Stimulated activated naive CD8-positive, alpha-beta T cell treated with anti-CD3 and anti-CD28 coated beads, Interleukin-15, Interleukin-2, amounts not matched to agents 100 U/mL and 50 U/mL, for 24 hours (primary cell): ENCODE measurements around the gene PGP.

ENCODE experiments used
- ATAC-seq: fragments of 150-1000 bp; cut with Tn5 transposase; one replicate; pipeline ENCODE4 v1.10.0; 2021
- DNase-seq: peaks from one replicate; pipeline ENCODE4 v3.0.0; 2021

PGP gene

GRCh38 chr16:2180962-2181923 lies 33.4 kb downstream of the PGP start:
- no peak for DNase-seq
- ATAC-seq = no peak

GRCh38 chr16:2180461-2180860 lies 34.2 kb downstream of the PGP start:
- ATAC-seq = no peak
- no peak for DNase-seq

DNA sequence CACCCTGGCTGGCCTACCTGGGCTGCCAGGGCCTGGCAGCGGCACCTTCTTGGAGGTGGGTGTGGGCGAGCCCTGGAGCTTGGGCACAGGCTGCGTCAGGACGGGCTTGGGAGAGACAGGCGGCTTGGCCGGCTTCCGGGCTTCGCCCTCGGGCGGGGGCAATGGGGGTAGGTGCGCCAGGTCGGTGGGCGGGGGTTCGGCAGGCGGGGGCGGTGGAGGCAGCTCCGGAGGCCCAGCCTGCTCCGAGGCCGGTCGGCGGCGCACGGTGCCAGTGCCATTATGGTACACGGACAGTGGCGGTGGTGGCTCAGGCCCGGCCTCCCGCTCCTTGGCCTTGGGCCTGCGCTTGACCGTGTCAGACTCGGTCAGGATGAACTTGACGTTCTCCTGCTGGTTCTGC lies 35.1 kb downstream of the PGP start:
- no peak for ATAC-seq
- no peak for DNase-seq

DNA sequence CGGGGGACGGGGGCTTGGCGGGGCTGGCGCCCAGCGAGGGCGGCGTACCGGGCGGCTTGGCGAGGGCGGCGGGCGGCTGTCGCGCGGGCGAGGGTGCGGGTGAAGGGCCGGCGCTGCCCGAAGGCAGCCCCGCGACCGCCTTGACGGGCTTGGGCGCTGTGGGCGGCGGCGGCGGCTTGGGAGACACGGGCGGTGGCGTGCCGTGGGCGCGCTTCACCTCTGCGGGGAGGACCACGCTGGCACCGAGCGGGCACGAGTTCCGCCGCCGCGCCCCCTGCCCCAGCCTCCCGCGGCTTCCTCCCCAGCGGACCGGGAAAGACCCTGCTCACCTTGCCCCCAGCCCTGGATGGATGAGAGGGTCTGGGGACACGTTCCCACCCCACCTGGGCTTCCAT lies 35.5 kb downstream of the PGP start:
- DNase-seq = no peak
- ATAC-seq = no peak

GRCh38 chr16:2178321-2179106 lies 36.1 kb downstream of the PGP start:
- DNase-seq (peak; percentile 39), ATAC-seq (peak; percentile 17)

DNA sequence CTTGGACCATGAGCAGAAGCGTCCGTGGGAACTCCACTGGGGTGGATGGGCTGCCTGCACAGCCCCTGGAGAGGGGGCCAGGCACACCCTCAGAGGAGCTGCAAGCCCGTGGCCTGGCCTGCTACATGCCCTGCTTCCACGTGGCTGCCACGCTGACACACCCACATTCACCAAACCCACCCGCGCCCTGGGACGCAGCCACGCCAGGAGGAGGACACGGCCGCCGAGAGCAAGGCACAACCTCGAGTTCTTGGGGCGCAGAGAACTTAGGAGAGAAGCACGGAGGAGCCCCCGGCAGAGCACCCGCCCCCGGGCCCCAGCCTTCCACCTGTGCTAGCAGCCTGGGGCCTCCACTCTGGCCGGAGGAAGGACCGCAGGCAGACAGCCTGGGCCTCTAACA lies 37.1 kb downstream of the PGP start:
- ATAC-seq = no peak

GRCh38 chr16:2177101-2177500 lies 37.5 kb downstream of the PGP start:
- DNase-seq (no peak), ATAC-seq (no peak)

More for the DNA sequence above, 37.1 kb downstream of the PGP start:
- no peak for DNase-seq

DNA sequence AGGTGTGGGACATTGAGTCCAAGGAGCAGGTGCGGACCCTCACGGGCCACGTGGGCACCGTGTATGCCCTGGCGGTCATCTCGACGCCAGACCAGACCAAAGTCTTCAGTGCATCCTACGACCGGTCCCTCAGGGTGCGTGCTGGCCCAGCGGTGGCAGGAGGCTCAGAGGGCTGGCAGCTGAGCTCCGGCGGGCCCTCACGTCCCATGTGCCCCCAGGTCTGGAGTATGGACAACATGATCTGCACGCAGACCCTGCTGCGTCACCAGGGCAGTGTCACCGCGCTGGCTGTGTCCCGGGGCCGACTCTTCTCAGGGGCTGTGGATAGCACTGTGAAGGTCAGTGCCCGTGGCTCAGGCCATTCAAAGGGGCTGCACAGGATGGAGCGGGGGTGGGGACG lies 38.6 kb downstream of the PGP start:
- no peak for ATAC-seq

DNA sequence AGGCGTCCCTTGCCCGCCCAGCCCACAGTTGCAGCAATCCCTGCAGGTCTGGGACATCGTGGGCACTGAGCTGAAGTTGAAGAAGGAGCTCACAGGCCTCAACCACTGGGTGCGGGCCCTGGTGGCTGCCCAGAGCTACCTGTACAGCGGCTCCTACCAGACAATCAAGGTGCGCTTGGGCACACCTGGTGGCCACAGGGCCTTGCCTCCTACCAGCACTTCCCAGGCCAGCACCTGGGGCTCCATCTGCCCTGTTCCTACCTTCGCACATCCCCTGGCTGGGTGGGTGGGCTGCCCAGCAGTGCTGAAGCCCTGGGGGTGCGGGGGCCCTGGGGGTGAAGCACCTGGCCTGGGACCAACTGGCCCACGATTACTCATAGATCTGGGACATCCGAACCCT lies 39.2 kb downstream of the PGP start:
- DNase-seq (no peak), ATAC-seq (no peak)

More for the DNA sequence above, 38.6 kb downstream of the PGP start:
- no peak for DNase-seq

- ATAC-seq = no peak
- DNase-seq = no peak
Measured at GRCh38 chr16:2174396-2175131, 40.1 kb downstream of the PGP start.

DNA sequence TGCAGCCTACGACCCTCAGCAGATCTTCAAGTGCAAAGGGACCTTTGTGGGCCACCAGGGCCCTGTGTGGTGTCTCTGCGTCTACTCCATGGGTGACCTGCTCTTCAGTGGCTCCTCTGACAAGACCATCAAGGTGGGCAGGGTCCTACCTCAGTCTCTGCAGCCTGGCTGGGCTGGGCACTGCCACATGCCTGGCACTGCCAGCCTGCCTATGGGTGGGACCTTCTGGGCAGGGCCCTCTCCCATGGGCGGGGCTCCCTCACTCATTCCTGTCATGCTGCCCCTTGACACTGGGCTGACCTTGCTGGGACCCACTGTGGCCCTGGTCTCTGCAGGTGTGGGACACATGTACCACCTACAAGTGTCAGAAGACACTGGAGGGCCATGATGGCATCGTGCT lies 40.7 kb downstream of the PGP start:
- no peak for DNase-seq
- ATAC-seq = no peak

- DNase-seq = no peak
Measured at GRCh38 chr16:2173366-2173765, 41.3 kb downstream of the PGP start.

GRCh38 chr16:2172688-2173335 lies 41.8 kb downstream of the PGP start:
- no peak for DNase-seq
- ATAC-seq = no peak

More at GRCh38 chr16:2173366-2173765, 41.3 kb downstream of the PGP start:
- no peak for ATAC-seq

DNA sequence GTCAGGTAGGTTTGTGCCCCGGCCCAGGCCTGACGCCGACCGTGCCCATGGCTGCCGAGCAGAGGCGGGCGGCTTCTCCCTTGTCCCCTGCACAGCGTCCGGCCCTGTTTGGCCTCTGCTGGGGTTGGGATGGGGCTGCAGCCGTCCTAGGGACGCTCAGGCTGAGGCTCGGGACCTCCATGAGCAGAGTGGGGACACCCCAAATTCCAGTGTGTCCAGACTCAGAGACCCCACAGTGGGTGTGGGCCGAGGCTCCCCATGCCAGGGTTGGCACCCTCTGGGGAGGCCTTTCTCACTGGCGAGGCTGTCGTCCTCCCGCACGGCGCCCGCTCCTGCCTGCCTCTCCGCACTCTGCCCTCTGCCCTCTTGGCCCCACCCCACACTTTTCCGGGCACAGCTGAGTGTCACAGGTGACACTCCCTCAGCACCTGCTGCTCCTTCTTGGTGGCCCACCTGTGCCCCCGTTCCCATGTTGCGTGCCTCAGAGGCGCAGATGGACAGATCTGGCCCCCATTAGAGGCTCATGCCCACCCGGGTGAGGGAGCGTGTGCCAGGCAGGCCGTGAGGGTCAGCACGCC lies 43.0 kb downstream of the PGP start:
- ATAC-seq (no peak), DNase-seq (no peak)

DNA sequence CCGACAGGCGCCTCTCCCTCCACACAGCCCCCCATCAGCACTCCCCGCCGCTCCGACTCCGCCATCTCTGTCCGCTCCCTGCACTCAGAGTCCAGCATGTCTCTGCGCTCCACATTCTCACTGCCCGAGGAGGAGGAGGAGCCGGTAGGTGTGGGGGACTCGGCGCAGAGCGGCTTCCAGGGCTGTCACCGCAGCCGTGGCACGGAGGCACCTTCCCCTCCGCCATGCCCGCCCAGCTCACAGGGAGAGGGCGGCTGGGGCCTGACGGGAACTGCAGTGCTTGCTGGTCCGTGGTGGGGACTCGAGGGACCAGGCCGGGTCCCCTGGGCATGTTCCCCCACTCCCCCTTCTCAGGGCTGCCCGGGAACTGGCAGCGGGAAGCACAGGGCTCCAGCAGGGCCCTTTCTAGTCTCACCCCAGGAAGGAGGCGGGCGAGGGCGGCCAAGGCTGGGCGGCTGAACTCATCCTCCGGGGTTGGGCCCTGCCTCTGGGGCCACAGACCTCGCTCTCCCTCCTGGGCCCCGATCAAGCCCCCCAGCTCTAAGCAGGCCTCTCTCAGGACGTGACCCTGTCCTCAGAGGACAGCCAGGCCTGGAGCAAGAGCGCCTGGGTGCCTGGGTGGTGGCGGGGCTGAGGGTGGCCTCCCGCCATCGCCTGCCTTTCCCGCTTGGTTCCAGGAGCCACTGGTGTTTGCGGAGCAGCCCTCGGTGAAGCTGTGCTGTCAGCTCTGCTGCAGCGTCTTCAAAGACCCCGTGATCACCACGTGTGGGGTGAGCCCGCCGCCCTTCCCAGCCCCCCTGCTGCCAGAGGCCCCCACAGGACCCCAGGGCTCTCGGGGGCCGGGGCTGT lies 43.8 kb downstream of the PGP start:
- ATAC-seq (no peak), DNase-seq (no peak)

DNA sequence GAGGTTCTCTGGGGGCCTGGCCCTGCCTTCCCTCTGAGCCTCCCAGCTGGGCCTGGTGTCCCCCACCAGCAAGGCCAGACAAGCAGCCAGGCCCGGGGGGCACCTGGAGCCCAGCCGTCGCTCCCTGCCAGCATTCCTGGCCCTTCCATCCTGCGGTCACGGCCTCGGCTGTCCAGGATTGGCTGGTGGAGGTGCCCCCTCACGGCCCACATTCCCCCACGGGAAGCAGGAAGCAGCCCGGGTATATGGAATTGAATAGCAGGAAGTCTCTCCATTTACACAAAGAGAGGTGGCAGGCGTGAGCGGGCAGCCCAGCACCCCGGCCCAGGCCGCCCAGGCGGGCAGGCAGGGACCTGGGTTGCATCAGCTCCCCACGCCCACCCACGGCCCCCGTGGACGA lies 44.6 kb downstream of the PGP start:
- DNase-seq (no peak), ATAC-seq (no peak)

GRCh38 chr16:2167068-2167638 lies 47.5 kb downstream of the PGP start:
- DNase-seq = no peak
- no peak for ATAC-seq

DNA sequence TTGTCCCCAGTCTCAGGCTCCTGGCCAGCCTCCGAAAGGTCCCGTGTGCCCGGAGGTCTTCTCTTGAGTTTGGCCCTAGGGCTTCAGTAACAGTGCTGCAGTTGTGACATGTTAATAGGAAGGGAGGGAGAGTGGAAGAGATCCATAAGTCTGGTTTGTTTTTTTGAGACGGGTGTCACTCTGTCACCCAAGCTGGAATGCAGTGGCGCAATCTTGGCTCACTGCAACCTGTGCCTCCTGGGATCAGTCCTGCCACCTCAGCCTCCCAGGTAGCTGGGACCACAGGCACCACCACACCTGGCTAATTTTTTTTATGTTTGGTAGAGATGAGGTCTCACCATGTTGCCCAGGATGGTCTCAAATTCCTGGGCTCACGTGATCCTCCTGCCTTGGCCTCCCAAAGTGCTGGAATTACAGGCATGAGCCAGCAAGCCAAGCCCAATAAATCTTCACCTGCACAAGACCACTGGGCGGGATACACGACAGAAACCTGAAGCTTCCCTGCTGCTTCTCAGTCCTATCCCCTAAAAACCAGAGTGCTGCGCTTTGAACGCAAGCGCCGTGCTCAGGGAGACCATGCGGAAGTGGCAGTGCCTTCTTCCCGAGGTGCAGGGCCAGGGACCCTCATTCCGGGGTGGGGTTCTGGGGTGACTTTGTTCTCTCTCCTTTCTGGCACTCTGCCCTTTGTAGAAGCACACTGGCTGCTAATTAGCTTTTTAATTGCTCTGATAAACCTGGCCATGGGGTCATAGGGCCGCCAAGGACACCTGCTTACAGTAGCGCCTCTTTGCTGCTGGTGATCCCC lies 48.2 kb downstream of the PGP start:
- DNase-seq (no peak), ATAC-seq (no peak)

- ATAC-seq = no peak
- DNase-seq = no peak
Measured at GRCh38 chr16:2165861-2166260, 48.8 kb downstream of the PGP start.
